Smooth muscle cell of the umbilical artery (primary cell): ENCODE results near the gene UBL3. TPM values are rescaled to one million over a fixed set of nuclear protein-coding genes. Genes with fewer than 3 reads are reported as not detected.

Source experiments
- total RNA-seq: library from RNA; depleted of rRNA; stranded (reverse); fragments of >200 nt; gene quantifications from 2 replicates; pipeline ENCODE4 v1.2.3, GENCODE V29; 2014

Gene UBL3, protein sequence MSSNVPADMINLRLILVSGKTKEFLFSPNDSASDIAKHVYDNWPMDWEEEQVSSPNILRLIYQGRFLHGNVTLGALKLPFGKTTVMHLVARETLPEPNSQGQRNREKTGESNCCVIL
- 30.0 and 31.2 TPM in 2 replicates for total RNA-seq

DNA sequence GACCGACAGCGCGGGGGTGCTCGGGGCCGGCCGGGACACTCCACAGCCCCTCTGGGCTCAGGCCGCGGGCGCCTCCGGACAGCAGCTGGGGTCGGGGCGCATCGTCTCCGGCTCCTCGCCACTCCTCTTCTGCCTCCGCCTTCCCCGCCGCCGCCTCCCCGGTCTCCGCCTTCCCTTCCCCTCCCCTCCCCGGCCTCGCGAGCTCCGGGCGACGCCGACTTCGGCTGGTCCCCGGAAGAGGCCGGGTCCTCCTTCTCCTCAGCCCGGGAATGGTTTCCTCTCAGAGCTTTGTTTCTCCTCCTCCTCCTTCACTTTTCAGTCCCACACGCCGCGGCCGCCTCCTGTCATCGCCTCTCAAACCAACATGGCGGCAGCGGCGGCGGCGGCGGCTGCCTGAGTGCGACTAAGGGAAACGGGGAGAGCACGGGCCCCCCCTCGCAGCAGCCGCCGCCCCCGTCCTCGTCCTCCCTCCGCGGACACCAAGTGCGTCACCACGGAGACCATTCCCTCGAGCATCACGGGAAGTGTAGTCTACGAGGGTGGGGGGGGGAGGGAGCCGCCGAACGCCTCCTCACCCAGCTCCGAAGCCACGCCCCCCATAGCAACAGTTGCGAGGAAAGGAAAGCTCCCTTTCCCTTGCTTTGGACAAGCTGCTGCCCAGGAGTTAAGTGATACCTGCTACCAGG lies at the start of gene UBL3:
TSS of gene UBL3 (minus strand) at position 405 of the 686 bp plus-strand sequence. CDS start 1,079 bp downstream, outside the sequence.

